C1 segment of cervical spinal cord (tissue), 14 donors: ENCODE measurements around the gene RGMA.
"Not testable (repeated sequence)": the region's sequence is repeated elsewhere in the genome, so short reads cannot be mapped to it uniquely, and the experiment has no call there.

Source experiments
- DNase-seq, 14 donors: peaks; one replicate each; lab custom pipeline; 2025; lab: John Stamatoyannopoulos, UW

Gene RGMA

GRCh38 chr15:93049233-93049632 lies 39.8 kb downstream of the RGMA start:
- DNase-seq = no peak

DNA sequence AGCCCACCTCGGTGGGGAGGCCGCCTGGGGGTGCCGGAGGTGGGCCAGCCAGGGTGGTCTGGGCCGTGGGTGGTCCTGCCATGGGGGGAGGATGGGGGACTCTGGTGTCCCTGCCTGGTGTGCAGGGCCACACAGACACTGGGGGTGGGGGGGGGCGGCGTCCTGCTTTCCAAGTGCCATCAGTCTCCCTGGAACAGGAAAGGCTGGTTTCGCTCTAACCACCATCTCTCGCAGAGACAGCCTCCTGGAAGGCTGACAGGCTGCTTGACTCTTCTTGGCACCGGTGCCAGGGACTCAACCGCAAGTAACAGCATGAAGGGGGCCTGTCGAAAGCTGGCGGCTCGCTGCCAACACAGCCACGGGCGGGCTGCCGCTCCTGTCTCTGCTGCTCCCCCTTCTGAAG lies 40.3 kb downstream of the RGMA start:
- peak in 8 of 14 donors; percentile 20 to 72 (median 34) for DNase-seq

DNA sequence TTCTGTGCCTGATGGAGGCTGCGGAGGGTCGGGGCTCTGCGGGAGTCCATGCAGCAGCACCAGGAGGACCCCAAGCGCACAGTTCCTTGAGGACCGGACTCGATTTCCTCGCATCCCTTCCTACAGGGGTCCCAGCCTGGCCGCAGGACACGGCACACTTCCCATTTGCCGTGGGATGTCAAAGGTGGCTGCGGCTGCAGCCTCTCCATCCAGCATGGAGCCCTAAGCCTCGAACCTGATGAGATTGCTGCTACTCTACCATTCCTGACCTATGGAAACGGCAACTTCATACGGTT lies 40.6 kb downstream of the RGMA start:
- no peak for DNase-seq

GRCh38 chr15:93047621-93048425 lies 41.2 kb downstream of the RGMA start:
- no peak for DNase-seq

DNA sequence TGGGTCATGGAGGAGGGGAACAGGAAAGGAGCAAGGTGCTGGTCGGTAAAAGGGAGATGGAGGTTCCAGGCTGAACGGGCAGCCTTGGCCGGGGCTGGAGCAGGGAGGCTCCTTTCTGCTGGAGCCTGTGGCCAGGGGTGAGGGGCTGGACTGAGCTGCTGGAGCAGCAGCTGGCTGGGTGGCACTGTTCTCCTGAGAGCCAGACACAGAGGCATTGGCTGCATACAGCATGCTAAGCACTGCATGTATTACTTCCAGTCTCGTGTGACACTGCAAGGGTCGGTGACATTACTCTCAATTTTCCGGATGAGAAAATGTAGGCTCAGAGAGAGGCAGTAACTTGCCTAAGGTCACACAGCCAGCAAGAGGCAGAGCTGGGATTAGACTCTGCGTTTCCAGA lies 42.3 kb downstream of the RGMA start:
- no peak for DNase-seq

DNA sequence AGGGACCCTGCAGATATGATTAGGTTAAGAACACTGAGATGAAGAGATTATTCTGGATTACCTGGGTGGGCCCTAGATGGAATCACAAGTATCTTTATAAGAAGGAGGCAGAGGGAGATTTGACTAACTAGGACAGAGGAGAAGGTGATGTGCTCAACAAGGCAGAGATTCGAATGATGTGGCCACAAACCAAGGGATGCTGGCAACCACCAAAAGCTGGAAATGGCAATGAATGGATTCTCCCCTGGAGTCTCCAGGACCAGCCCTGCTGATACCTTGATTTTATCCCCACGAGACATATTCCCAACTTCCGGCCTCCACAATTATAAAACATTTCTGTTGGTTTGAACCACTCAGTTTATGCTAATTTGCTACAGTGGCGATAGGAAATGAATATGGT lies 42.9 kb downstream of the RGMA start:
- DNase-seq = no peak

- no peak for DNase-seq
These were observed 43.7 kb downstream of the RGMA start for GRCh38 chr15:93045191-93045785.

- no peak for DNase-seq
These were observed 44.5 kb downstream of the RGMA start for GRCh38 chr15:93044301-93045190.

DNA sequence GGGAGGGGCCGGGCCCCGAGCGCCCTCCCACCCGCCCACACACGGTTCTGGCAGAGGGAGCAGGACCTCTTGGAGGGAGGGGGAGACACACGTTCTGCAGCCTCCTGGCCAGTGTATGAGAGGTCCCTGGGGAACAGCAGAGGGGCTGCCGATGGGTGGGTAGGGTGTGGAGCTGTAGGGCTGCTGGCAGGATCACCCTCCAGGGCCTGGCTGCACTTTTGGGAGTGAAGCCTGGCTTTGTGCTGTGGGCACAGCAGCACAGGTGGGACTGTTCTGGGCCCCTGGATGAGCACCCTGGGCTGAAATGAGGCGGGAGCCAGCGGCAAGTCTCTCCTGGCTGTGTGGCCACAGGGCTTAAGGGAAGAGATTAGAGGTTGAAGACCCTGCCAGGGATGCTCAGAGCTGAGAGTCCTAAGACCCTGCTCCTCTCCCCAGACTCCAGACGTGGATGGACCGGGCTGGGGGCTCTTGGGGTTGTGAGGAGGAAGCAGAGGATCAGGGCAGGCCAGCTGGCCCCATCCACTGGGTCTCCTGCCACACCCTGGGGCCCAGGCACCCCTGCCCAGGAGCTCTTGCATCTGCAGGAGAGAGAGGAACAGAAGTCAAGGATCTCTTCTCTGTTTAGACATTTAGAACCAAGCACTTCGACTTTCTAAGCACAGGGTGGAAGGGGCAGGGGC lies 45.2 kb downstream of the RGMA start:
- DNase-seq = no peak

- DNase-seq = no peak
These were observed 46.2 kb downstream of the RGMA start for GRCh38 chr15:93042691-93043378.

GRCh38 chr15:93042211-93042610 lies 46.8 kb downstream of the RGMA start:
- no peak for DNase-seq

- DNase-seq = no peak
These were observed 47.9 kb downstream of the RGMA start for GRCh38 chr15:93041159-93041547.

GRCh38 chr15:93040288-93041158 lies 48.5 kb downstream of the RGMA start:
- DNase-seq = peak in 3 of 14 donors; percentile 2 to 65 (median 40)

GRCh38 chr15:93039562-93040287 lies 49.3 kb downstream of the RGMA start:
- DNase-seq = not testable (repeated sequence)

GRCh38 chr15:93037820-93038705 lies 50.9 kb downstream of the RGMA start:
- no peak for DNase-seq

DNA sequence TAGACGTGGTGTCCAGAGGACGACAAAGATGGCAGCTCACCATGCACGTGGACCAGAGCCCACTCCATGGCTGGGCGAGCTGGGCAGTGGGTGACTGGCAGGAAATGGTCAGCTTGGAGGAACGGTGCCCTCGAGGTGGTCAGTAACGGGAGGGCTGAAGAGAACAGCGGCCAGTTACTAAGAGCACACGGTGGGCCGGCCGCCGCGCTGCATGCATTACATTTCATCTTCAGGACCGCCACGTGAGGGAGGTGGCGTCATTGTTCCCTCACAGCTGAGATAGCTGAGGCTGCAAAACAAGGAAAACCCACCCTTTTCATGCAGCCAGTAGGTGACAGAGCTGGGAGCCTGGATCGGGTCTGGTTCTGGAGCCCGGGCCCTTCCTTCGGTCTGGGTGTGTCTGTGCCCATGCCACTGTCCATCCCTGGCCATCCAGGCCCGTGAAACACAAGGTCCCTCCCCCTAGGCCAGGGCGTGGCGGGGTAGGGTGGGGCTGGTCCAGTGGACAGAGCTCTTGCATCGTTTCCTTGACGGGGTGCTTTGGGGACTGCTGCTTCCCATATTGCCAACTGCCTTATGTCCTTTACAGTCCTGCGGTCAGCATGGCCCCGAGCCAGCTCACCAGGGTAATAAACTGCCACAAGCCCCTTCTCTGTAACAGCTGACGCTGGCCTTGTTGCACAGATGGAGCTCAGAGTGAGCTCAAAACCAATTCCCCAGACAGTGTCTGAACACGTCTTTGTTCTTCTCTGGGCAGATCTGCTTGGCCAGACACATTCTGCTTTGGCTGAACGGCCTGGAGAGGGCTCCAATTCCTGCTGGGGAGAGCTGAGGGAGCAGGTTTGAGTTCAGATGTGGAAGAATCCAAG lies 51.8 kb downstream of the RGMA start:
- peak in 10 of 14 donors; percentile 19 to 67 (median 53) for DNase-seq

DNA sequence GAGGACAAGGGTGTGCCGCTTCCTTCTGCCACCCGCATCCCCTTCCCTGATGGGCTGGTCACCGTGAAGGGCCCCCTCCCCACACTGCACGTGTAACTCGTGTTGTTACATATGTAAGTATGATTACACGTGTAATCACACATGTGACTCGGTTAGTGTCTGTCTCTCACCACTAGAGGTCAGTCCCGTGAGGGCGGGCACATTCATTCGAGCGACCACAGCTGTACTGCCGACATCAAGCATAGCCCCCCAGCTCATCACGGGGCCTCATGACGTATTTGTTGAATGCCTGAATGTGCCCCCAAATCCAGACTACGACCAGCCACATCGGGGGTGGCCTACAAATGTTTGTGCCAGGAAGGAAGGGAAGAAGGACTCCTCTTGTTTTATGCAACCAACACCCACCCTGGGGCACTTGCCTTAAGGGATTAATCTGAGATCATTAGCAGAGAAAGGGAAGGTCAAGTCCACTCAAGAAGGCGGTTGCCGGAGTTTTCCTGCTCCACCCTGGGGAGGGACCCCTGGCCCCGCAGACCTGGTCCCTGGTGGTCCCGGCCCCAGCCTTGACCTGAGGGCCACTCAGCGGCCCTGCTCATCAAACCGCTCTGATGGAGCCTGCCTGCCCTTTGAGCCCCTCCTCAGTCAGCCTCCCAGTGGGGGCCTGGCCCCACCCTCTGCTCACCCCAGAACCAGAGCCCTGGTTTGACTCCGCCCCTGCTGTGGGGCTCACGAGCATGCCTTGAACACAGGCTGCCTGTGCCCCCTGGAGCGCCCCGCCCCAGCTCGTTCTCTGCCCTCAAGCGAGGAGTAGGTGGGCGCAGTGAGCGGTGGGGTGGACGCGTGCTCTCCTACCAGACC lies 52.8 kb downstream of the RGMA start:
- no peak for DNase-seq
